Liver (tissue), 9 donors: Measurements from ENCODE around the gene C1QTNF7. TPM values are rescaled to one million over a fixed set of nuclear protein-coding genes. Genes with fewer than 3 reads are reported as not detected.

Source experiments
- DNase-seq: peaks from one replicate; pipeline ENCODE4 v3.0.0-alpha.2; 2017; ENCODE audit warnings: low spot score
- H3K27ac ChIP-seq, 2 donors: one replicate each; pipeline ENCODE4 v1.7.0; 2013; ENCODE audit warnings: inconsistent platforms in 2 of 2, low read length in 2 of 2, control low read depth in 1 of 2, low read depth in 1 of 2, mild to moderate bottlenecking in 1 of 2
- H3K27me3 ChIP-seq, 4 donors: one replicate each; pipeline versions ENCODE4 v1.6.1 to v1.7.0; 2013; ENCODE audit warnings: low read length in 3 of 4, inconsistent platforms in 1 of 4, mild to moderate bottlenecking in 1 of 4, moderate library complexity in 1 of 4; ENCODE audit not compliant: control insufficient read depth in 4 of 4, insufficient read depth in 4 of 4
- H3K36me3 ChIP-seq, 4 donors: one replicate each; pipeline versions ENCODE4 v1.6.1 to v1.7.0; 2013; ENCODE audit warnings: low read length in 3 of 4, mild to moderate bottlenecking in 3 of 4, low read depth in 1 of 4, moderate library complexity in 1 of 4; ENCODE audit not compliant: control insufficient read depth in 4 of 4, insufficient read depth in 3 of 4
- H3K4me1 ChIP-seq, 4 donors: one replicate each; pipeline versions ENCODE4 v1.6.1 to v1.7.0; 2013; ENCODE audit warnings: low read length in 3 of 4, mild to moderate bottlenecking in 3 of 4, moderate library complexity in 1 of 4; ENCODE audit not compliant: control insufficient read depth in 4 of 4, insufficient read depth in 4 of 4
- H3K4me3 ChIP-seq, 3 donors: one replicate each; pipeline versions ENCODE4 v1.6.1 to v1.7.0; 2013; ENCODE audit warnings: low read length in 3 of 3, control low read depth in 1 of 3, low read depth in 1 of 3, mild to moderate bottlenecking in 1 of 3
- H3K9ac ChIP-seq, 2 donors: one replicate each; pipeline ENCODE4 v1.7.0; 2013; ENCODE audit warnings: low read length in 2 of 2, mild to moderate bottlenecking in 2 of 2, moderate library complexity in 2 of 2, control low read depth in 1 of 2, low read depth in 1 of 2
- H3K9me3 ChIP-seq, 4 donors: one replicate each; pipeline versions ENCODE4 v1.6.1 to v1.7.0; 2013; ENCODE audit warnings: low read length in 3 of 4; ENCODE audit not compliant: control insufficient read depth in 4 of 4
- EGR1 ChIP-seq, 2 donors: IDR thresholded peaks; 2 replicates each; pipeline ENCODE4 v1.6.1; 2016 to 2018; ENCODE audit warnings: antibody characterized with exemption in 2 of 2, low read depth in 2 of 2
- FOXA1 ChIP-seq: IDR thresholded peaks from 2 replicates; pipeline ENCODE4 v1.6.1; 2016; ENCODE audit warnings: antibody characterized with exemption
- FOXA2 ChIP-seq: IDR thresholded peaks from 2 replicates; pipeline ENCODE4 v1.6.1; 2016; ENCODE audit warnings: antibody characterized with exemption
- GABPA ChIP-seq, 2 donors: IDR thresholded peaks in 1 of 2; conservative IDR thresholded peaks in 1 of 2; 2 replicates each; pipeline ENCODE4 v1.6.1; 2016; ENCODE audit warnings: antibody characterized with exemption in 2 of 2, mild to moderate bottlenecking in 1 of 2, moderate library complexity in 1 of 2
- HNF4G ChIP-seq: IDR thresholded peaks from 2 replicates; pipeline ENCODE4 v1.6.1; 2016; ENCODE audit warnings: antibody characterized with exemption
- JUND ChIP-seq, 2 donors: IDR thresholded peaks; 2 replicates each; pipeline ENCODE4 v1.6.1; 2016; ENCODE audit warnings: antibody characterized with exemption in 2 of 2
- MAX ChIP-seq: IDR thresholded peaks from 2 replicates; pipeline ENCODE4 v1.6.1; 2016; ENCODE audit warnings: antibody characterized with exemption
- NR2F2 ChIP-seq: IDR thresholded peaks from 2 replicates; pipeline ENCODE4 v1.6.1; 2016; ENCODE audit warnings: antibody characterized with exemption
- RAD21 ChIP-seq, 2 donors: IDR thresholded peaks; 2 replicates each; pipeline ENCODE4 v1.6.1; 2016; ENCODE audit warnings: antibody characterized with exemption in 2 of 2, mild to moderate bottlenecking in 2 of 2
- RXRA ChIP-seq, 2 donors: IDR thresholded peaks; 2 replicates each; pipeline ENCODE4 v1.6.1; 2017 to 2018; ENCODE audit warnings: antibody characterized with exemption in 2 of 2, mild to moderate bottlenecking in 1 of 2
- YY1 ChIP-seq: IDR thresholded peaks from 2 replicates; pipeline ENCODE4 v1.6.1; 2016; ENCODE audit warnings: antibody characterized with exemption, mild to moderate bottlenecking
- ZBTB33 ChIP-seq: IDR thresholded peaks from 2 replicates; pipeline ENCODE4 v1.6.1; 2016; ENCODE audit warnings: antibody characterized with exemption
- WGBS: extraction: QIAGEN DNeasy Blood & Tissue Kit; methylation state at CpG from one replicate; pipeline ENCODE4 v1.1.7; 2013; 5-methylcytosine and 5-hydroxymethylcytosine counted together
- polyA plus RNA-seq, 2 donors: library from polyadenylated mRNA; stranded (reverse) in 1 of 2; unstranded in 1 of 2; fragments of 200-250 nt in 1 of 2; fragments of >200 nt in 1 of 2; fragmentation: Nextera tagmentation in 1 of 2; extraction: Ambion mirVana in 1 of 2; gene quantifications; one replicate each; pipeline versions ENCODE4 v1.2.1 to v1.2.3, GENCODE V29; 2013 to 2015
- total RNA-seq, 2 donors: library from RNA; depleted of rRNA; stranded (reverse); fragments of >200 nt; gene quantifications; one replicate each; pipeline ENCODE4 v1.2.3, GENCODE V29; 2014
- TF ChIP-seq, protein P1 (sequence below): IDR thresholded peaks from 2 replicates; pipeline ENCODE4 v1.6.1; 2016; ENCODE audit warnings: antibody characterized with exemption, mild to moderate bottlenecking
- TF ChIP-seq, protein P2 (sequence below): IDR thresholded peaks from 2 replicates; pipeline ENCODE4 v1.6.1; 2016; ENCODE audit warnings: antibody characterized with exemption
- TF ChIP-seq, protein P3 (sequence below): fragments of 150-350 bp; IDR thresholded peaks from 2 replicates; pipeline ENCODE4 v1.5.1; 2017; ENCODE audit warnings: improper control_type of control experiment, low read depth, low read length; ENCODE audit not compliant: missing input control
- donor health status: healthy.
- donor health status: healthy.
- donor health status: healthy.
- donor health status: healthy.
- donor health status: healthy.

The C1QTNF7 gene
- total and polyA plus RNA-seq, 4 donors = 0.33 to 0.55 (median 0.47) TPM

DNA sequence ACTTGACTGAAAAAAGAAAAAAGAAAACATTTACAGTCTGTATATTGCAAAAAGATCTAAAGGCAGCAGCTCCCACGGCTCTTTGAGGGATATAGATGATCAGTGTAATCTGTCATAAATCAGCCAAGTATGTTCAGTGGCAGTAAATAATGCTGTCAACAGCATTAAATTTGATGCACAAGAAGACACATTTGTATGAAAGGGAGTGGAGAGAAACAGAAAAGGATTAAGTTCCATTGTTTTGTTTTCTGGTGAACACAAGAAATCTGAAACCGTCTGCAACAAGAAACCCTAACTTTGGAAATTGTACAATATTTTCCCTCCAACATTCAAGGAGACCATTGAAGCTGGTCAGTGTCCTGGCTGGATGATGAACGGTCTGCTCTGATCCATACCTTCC lies 27.6 kb upstream of the C1QTNF7 start:
- Histone ChIP-seq H3K27me3 (no peaks in the 10 kb centered on the region), H3K9me3 (no peaks in the 10 kb centered on the region), H3K27ac (no peak overlapping the region), H3K4me1 (no peaks in the 10 kb centered on the region), H3K36me3 (no peaks in the 10 kb centered on the region), H3K4me3 (no peak overlapping the region), H3K9ac (no peak overlapping the region)
- WGBS = 92% methylated on average over 3 of the region's 3 CpGs
- no peak for DNase-seq
- TF ChIP-seq JUND (IDR thresholded peaks at IDR 0.05) (no peak), FOXA2 (no peak), ZBTB33 (no peak), HNF4G (no peak), MAX (no peak), FOXA1 (no peak), NR2F2 (no peak), YY1 (no peak)
- TF ChIP-seq, protein P1, sequence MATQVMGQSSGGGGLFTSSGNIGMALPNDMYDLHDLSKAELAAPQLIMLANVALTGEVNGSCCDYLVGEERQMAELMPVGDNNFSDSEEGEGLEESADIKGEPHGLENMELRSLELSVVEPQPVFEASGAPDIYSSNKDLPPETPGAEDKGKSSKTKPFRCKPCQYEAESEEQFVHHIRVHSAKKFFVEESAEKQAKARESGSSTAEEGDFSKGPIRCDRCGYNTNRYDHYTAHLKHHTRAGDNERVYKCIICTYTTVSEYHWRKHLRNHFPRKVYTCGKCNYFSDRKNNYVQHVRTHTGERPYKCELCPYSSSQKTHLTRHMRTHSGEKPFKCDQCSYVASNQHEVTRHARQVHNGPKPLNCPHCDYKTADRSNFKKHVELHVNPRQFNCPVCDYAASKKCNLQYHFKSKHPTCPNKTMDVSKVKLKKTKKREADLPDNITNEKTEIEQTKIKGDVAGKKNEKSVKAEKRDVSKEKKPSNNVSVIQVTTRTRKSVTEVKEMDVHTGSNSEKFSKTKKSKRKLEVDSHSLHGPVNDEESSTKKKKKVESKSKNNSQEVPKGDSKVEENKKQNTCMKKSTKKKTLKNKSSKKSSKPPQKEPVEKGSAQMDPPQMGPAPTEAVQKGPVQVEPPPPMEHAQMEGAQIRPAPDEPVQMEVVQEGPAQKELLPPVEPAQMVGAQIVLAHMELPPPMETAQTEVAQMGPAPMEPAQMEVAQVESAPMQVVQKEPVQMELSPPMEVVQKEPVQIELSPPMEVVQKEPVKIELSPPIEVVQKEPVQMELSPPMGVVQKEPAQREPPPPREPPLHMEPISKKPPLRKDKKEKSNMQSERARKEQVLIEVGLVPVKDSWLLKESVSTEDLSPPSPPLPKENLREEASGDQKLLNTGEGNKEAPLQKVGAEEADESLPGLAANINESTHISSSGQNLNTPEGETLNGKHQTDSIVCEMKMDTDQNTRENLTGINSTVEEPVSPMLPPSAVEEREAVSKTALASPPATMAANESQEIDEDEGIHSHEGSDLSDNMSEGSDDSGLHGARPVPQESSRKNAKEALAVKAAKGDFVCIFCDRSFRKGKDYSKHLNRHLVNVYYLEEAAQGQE = no peak
- TF ChIP-seq, protein P2, sequence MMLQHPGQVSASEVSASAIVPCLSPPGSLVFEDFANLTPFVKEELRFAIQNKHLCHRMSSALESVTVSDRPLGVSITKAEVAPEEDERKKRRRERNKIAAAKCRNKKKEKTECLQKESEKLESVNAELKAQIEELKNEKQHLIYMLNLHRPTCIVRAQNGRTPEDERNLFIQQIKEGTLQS = no peak

- Histone ChIP-seq H3K27me3 (no peaks in the 10 kb centered on the region), H3K9ac (no peak overlapping the region), H3K4me3 (no peak overlapping the region), H3K4me1 (no peaks in the 10 kb centered on the region), H3K36me3 (no peaks in the 10 kb centered on the region), H3K27ac (no peak overlapping the region), H3K9me3 (no peaks in the 10 kb centered on the region)
- no peak for DNase-seq
- WGBS = 69% methylated on average over 9 of the region's 9 CpGs
- peak in 1 of 2 donors; percentile 9 for TF ChIP-seq RAD21 (IDR thresholded peaks at IDR 0.05)
- TF ChIP-seq, protein P2 = no peak
- peak in 1 of 2 donors; percentile 63 for TF ChIP-seq EGR1 (IDR thresholded peaks at IDR 0.05; ENCODE audit: low read depth in 2 of 2)
- no peak for TF ChIP-seq FOXA2
- TF ChIP-seq, protein P1 = no peak
- TF ChIP-seq RXRA (IDR thresholded peaks at IDR 0.05) = no peak
- TF ChIP-seq, protein P3, sequence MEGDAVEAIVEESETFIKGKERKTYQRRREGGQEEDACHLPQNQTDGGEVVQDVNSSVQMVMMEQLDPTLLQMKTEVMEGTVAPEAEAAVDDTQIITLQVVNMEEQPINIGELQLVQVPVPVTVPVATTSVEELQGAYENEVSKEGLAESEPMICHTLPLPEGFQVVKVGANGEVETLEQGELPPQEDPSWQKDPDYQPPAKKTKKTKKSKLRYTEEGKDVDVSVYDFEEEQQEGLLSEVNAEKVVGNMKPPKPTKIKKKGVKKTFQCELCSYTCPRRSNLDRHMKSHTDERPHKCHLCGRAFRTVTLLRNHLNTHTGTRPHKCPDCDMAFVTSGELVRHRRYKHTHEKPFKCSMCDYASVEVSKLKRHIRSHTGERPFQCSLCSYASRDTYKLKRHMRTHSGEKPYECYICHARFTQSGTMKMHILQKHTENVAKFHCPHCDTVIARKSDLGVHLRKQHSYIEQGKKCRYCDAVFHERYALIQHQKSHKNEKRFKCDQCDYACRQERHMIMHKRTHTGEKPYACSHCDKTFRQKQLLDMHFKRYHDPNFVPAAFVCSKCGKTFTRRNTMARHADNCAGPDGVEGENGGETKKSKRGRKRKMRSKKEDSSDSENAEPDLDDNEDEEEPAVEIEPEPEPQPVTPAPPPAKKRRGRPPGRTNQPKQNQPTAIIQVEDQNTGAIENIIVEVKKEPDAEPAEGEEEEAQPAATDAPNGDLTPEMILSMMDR = no peak
- no peak for TF ChIP-seq GABPA (IDR thresholded peaks at IDR 0.05 in 1 of 2, conservative IDR thresholded peaks at IDR 0.05 in 1 of 2)
- TF ChIP-seq MAX = peak; percentile 70
- TF ChIP-seq JUND (IDR thresholded peaks at IDR 0.05) = no peak
- TF ChIP-seq YY1 = no peak
Observed at GRCh38 chr4:15400981-15401671, 26.7 kb upstream of the C1QTNF7 start.
